Stimulated activated CD8-positive, alpha-beta memory T cell treated with anti-CD3 and anti-CD28 coated beads, Interleukin-2, amount 100 ng/mL, for 48 hours (primary cell): ENCODE data around the gene TMEM43.
"Not testable (repeated sequence)": the region's sequence is repeated elsewhere in the genome, so short reads cannot be mapped to it uniquely, and the experiment has no call there.

Source experiments
- DNase-seq, 2 donors: peaks; one replicate each; pipeline ENCODE4 v3.0.0-alpha.2; 2020; ENCODE audit warnings: low read depth in 2 of 2

Gene TMEM43, protein sequence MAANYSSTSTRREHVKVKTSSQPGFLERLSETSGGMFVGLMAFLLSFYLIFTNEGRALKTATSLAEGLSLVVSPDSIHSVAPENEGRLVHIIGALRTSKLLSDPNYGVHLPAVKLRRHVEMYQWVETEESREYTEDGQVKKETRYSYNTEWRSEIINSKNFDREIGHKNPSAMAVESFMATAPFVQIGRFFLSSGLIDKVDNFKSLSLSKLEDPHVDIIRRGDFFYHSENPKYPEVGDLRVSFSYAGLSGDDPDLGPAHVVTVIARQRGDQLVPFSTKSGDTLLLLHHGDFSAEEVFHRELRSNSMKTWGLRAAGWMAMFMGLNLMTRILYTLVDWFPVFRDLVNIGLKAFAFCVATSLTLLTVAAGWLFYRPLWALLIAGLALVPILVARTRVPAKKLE

DNA sequence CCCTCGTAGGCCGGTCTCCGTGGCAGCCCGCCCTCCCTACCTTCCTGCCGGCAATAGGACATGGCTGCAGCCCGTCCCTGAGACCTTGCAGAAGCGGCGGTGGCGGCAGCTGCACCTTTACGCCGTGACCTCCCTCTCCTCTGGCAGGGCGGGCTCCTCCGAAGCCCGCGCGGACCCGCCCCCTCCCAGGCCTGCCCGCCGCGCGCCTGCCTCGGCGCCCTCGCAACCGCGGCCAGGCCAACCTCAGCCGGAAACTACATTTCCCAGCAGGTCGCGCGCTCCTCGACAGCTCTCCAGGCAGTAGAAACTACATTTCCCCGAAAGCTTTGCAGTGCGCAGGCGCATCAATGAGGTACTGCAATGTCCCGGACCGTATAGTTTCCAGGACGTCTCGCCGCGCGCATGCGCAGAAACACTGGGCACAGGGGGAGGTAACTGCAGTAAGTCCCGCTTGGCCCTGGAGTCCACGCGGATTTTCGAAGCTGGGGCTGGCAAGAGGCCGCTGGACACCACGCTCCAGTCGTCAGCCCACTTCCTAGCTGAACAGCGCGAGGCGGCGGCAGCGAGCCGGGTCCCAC lies at the start of gene TMEM43, which contains the start of gene CHCHD4:
Gene TMEM43 (plus strand): TSS at position 438 of the 578 bp plus-strand sequence. CDS start 142 bp downstream, outside the sequence.
Gene CHCHD4 (minus strand): TSS at position 256 of the 578 bp plus-strand sequence. CDS start 194 bp downstream, at position 62.
- DNase-seq: peak; percentile 91 to 96

DNA sequence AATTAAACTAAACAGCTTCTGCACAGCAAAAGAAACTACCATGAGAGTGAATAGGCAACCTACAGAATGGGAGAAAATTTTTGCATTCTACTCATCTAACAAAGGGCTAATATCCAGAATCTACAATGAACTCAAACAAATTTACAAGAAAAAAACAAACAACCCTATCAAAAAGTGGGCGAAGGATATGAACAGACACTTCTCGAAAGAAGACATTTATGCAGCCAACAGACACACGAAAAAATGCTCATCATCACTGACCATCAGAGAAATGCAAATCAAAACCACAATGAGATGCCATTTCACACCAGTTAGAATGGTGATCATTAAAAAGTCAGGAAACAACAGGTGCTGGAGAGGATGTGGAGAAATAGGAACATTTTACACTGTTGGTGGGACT lies 49.6 kb upstream of the TMEM43 start:
- not testable (repeated sequence) for DNase-seq

DNA sequence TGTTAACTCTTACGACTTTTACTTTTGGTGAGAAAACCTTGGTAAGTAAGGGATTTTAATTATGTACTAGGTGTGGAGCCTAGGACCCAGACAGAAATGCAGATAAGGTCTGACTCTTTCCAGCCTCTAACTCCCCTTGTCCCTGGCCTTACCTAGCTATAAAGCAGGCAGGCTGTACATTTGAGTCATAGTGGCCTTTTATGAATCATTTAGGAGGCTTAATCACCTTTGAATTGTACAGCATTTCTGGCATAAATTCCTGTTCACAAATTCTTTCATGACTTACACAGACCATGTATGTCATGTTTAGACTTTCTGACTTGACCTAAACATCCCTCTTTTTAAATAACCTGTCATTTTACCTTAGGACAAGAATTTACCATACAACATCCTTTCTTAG lies 47.5 kb upstream of the TMEM43 start:
- DNase-seq: no peak

GRCh38 chr3:14082108-14082657 lies 42.7 kb upstream of the TMEM43 start:
- DNase-seq: no peak

- DNase-seq: not testable (repeated sequence)
Measured at GRCh38 chr3:14087461-14087860, 37.4 kb upstream of the TMEM43 start.

DNA sequence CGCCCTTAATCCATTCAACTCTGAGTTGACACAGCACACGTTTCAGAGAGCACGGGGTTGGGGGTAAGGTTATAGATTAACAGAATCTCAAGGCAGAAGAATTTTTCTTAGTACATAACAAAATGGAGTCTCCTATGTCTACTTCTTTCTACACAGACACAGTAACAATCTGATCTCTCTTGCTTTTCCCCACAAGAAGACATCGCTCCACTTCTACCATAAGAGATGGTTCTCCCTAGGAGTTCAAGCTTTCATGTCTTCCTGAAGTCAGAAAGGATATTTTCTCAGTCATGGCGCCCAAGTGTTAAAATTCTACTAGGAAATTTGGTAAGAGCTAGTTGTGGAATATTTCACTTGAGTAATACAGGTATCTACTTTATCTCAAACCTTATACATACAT lies 32.9 kb upstream of the TMEM43 start:
- DNase-seq: not testable (repeated sequence)

DNA sequence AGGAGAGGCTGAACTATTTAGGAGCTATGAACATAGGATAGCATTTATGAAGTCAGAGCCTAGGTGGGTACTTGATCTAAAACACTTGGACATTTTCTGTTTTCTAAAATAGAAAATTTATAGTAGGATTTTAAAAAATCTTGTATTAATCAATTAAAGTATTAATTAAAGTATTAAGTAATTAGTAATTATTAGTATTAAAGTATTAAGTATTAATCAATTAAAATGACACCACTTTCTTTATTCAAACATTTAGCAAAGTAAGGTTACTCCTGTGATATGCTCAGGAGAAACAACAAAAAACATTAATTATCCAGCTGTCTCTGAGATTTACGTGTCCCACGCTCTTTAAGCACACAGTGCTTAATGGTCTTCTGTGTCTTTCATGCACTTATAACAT lies 32.4 kb upstream of the TMEM43 start:
- DNase-seq: no peak

DNA sequence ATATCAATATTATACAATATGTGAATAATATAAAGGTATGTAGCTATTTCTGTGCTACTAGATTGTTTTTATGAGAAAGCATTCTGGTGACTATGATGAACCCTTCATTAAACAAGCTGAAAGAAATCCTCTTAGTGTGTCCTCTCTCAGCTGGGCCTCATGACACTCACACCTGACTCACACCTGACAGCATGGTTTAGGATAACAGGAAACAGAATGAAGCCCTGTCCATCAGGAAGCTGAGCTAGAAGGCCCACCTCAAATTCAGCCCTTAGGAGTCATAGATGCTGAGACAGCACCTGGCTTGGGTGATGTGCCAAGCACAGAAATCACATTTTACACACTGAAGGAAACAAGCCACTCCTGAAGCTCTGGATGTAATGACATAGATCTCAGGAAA lies 31.0 kb upstream of the TMEM43 start:
- DNase-seq: no peak

- no peak for DNase-seq
Measured at GRCh38 chr3:14096742-14097141, 28.1 kb upstream of the TMEM43 start.

DNA sequence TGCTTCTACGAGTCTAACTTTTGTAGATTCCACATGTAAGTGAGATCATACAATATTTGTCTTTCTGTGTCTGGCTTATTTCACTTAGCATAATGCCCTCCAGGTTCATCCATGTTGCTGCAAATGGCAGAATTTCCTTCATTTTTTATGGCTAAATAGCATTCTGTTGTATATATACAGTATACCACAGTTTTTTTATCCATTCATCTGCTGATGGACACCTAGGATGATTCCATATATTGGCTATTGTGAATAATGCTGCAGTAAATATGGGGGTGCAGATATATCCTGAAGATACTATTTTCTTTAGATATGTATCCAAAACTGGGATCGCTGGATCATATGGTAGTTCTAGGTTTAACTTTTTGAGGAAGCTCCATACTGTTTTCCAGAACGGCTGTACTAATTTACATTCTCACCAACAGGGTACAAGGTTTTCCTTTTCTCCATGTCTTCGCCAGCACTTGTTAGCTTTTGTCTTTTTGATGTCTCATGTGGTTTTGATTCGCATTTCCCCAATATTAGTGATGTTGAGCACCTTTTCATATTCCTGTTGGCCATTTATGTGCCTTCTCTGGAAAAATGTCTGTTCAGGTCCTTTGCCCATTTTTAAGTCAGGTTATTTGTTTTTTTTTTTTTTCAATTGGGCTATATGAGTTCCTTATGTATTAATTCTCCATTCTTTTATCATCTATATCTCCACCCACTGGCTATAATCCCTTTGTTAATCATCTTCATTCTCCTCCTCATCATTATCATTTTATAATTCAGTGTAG lies 27.0 kb upstream of the TMEM43 start:
- no peak for DNase-seq

DNA sequence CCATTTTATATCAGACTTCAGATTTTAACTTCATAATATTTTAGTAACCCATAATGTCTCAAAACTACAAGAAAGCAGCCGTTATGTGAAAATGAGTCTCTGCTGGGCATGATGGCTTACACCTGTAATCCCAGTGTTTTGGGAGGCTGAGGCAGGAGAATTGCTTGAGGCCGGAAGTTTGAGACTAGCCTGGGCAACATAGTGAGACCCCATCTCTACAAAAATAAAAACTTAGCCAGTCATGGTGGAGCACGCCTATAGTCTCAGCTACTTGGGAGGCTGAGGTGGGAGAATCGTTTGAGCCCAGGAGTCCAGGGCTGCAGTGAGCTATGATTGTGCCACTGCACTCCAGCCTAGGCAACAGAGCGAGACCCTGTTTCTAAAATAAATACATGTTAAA lies 15.0 kb upstream of the TMEM43 start:
- not testable (repeated sequence) for DNase-seq

GRCh38 chr3:14110699-14111098 lies 14.2 kb upstream of the TMEM43 start:
- DNase-seq: no peak

DNA sequence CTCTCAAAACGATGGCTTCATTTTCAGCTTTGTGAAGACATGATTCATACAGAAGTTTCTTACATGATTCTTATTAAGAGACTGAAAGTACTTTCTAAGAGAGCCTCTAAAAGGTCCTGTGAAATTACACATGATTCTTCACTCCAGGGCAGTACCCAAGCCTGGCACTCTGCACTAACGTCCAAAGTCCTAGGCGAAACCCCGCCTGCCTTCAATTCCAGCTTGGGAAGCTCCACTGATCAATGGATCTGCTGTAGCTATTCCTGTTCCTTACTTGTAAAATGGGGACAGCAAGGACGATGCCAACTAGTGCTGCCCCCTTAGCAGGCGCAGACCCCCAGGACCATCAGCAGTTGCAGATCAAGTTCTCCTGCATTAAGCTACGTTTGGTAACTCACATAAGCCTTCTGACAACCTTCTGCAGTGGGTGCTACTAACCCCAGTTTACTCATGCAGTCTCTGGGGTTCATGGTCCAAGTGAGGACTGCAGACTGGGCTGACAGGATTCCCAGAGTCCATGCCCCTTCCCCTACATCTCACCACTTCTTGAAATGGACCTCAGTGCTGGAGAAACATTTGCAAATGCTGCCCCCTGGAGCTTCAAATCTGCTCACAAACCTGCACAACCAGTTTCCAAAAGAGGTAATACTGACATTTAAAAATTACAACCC lies 10.8 kb upstream of the TMEM43 start:
- no peak for DNase-seq

- DNase-seq: no peak
Measured at GRCh38 chr3:14117468-14118399, 7.1 kb upstream of the TMEM43 start.

DNA sequence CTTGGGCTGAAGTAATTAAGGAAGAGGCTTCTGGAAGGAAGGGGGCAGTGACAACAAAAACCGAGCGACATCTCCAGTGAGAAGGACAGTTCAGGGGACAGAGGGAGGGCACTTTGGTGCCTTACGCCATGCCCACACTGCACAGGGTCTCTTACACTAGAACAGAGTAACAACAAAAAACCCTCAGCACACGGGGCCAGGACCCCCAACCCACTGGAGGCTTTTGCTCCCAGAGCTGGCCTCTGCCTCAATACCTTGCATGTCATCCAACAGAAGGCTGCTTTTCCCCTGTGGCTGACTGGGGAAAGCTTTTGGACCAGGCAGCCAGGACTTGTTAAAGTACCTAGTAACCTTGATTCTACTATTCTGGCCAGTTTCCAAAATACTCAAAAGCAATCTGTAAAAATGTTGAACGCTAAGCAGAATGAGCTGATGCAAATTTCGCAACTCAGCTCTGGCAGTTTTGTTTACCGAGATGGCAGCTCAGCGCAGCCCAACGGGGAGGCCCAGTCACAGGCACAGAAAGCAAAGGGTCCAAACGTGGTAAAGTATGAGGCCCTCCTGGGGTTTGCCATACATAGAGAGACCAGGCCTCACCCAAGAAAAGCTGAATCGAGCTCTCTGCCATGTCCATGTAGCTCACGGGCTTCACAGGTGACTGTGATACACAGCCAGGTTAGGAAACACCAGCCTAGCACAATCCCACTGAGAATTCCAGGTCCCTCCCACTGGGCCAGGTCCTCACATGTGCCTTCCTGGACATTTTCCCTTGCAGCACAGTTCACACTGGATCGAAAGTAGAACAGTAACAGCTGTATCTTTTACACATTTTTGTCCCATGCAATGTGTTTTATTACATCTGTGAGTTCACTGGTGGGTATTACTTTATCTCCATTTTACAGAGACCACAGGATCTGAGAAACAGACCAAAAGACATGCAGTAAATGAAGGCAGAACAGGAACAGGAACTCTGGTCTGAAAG lies 6.2 kb upstream of the TMEM43 start:
- DNase-seq: no peak

DNA sequence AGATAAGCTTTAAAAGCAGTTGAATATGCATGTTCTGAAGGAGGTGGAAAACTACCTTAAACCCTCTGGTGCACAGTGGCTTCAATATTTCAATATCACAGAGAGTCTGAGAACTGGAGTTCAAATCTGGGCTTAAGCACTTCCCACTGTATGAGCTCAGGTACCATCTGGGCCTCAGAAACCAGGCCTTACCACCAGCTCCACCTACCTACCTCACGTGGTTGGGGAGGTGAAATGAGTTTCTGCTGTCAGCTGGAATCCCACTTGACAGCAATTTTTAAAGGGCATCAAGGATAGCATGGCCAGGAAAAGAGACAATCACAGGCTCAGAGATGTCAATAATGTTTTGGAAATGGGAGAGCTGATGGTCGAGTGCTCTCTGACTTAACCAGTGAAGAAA lies 5.2 kb upstream of the TMEM43 start:
- DNase-seq: no peak

DNA sequence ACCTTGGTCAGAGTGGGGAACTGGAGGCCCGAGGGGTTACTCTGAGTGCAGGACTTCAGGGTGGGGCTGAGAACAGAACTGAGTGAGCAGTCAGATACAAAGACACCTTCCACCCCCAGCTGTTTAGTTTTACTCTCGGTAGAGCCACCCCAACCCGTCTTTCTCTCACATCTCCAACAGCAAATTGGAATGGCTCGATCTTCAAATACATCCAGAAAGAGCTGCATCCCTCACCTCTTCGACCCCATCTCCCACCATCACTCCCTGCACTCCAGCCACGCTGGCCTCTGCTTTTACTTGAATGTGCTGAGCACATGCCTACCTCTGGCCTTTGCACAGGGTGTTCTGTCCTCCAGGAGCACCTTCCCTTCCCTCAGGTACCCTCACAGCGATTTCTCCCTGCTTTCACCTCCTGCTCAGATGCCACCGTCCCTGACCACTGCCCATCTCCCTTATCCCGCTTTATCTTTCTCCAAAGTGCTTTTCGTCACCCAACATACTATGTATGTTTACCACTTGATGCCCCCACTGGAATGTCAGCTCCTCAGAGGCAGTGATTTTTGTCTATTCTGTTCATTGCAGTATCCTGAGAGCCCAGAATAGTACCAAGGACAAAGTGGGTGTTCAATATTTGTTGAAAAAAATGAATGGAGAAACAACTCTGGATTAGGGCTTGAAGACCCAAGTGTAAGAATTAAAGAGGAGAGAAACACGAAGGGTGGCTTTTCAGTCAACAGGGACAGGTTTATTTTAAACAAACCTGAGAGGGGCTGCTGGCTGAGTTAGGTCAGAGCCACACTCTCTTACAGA lies 4.5 kb upstream of the TMEM43 start:
- no peak for DNase-seq

- not testable (repeated sequence) for DNase-seq
Measured at GRCh38 chr3:14120921-14121448, 3.9 kb upstream of the TMEM43 start.
